ENCODE data around the gene MRAP2.
"Not testable (repeated sequence)": the region's sequence is repeated elsewhere in the genome, so short reads cannot be mapped to it uniquely, and the experiment has no call there.

The MRAP2 gene

DNA sequence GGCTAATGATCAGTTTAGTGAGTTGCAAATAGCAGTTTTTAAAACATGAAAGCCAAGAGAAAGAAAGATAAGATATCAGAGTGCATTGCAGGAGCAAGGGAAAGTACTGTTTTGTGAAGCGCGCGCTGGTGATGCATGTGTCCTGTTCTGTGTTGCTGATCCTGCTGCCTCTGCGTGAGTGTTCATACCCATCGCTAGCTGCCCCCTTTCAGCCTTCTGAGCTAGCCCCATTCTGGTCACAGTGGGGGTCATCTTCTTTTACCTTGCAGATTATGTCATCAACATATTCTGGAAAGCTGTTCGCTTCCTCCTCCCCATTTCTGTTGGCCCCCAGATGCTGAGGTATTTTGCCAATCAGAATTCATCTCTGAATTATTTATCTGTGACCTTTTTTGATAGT, 1.9 kb downstream of the MRAP2 start:
- no peak for DNase-seq

DNA sequence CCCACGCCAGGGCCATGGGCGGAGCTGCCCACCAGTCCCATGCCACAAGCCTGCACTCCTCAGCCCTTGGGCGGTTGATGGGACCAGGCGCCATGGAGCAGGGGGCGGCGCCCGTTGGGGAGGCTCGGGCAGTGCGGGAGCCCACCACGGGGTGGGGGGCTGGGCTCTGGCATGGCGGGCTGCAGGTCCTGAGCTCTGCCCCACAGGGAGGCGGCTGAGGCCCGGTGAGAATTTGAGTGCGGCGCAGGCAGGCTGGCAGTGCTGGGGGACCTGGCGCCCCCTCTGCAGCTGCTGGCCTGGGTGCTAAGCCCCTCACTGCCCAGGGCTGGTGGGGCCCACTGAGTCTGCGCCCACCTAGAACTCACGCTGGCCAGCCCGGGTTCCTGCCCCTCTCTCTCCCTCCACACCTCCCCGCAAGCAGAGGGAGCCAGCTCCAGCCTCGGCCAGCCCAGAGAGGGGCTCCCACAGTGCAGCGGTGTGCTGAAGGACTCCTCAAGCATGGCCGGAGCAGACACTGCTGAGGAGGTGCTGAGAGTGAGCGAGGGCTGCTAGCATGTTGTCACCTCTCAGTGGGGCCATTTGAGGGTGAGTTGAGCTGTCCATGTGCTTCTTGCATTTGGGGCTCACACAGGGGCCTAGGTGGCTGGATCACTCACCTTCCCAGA, 4.0 kb downstream of the MRAP2 start:
- DNase-seq, result no peak

DNA sequence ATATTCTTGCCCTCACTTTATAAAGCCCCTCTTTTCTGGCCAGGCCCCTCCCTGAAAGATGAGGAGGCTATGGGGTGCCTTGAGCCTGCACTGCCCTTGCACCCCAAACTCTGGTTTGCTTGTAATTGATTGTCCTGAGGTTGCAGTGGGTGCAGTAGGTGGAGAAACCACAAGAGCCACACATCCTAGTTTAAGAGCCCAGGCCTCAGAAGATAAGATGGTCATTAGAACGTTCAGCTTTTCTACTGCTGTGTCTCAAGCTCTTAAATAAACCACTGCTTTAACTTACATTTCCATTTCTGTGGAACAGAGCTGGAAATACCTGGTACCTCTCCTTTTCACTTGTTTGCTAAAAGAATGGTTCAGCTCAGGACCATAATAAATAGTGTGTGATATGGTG, 9.0 kb downstream of the MRAP2 start:
- no peak for DNase-seq

DNA sequence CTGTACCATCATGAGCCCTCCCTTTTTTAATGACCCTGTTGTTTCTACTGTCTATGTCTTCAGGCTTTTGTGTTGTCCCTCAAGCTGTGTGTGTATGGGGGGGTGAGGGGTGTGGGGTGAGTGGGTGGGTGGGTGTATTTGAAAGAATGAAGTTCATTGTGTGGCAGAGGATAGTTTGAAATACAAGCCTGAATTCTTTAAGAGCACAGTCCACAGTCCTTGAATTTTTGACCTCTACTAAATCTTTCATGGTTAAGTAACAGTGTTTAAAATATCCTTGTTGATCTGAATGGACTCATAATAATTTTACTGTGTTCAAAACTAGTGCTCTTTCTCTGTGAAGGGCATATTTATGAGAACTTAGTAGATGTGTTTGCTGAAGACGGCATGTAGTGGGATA, 10.0 kb downstream of the MRAP2 start:
- no peak for DNase-seq

DNA sequence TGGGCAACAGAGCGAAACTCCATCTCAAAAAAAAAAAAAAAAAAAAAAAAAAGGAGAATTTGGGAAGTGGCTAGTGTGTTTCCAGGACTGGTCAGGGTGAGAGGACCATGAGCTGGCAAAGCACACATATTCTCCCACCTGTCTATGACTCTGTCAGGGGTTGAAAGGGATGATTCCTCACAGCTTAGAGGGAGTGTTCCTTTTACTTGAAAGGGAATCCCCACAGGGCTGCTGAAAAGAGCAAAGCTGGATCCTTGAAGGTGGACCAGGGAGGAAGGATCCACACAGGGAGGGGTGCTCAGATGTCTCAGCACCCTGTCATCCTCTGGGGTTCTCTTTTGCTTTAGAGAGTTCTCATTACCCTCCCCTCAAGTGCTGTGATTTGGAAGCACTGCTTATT, 13.2 kb downstream of the MRAP2 start:
- DNase-seq, result no peak

DNA sequence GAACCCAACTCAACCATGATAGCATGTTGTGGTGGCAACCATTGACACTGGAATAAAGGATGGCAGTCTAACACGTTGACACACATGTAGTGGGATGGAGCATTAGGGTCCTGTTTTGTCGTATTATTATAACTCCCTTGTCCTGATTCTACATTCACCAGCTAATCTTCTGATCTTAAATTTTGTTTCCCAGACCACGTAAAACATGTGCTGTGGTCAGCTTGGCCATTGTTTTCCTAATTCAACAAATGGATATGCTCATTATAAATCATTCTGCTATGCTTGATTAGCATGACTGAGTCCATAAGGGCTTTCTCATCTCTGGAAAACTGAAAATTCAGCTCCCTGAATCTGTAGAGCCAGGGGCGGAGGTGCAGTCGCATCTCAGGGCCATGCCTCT, 15.0 kb downstream of the MRAP2 start:
- no peak for DNase-seq

DNA sequence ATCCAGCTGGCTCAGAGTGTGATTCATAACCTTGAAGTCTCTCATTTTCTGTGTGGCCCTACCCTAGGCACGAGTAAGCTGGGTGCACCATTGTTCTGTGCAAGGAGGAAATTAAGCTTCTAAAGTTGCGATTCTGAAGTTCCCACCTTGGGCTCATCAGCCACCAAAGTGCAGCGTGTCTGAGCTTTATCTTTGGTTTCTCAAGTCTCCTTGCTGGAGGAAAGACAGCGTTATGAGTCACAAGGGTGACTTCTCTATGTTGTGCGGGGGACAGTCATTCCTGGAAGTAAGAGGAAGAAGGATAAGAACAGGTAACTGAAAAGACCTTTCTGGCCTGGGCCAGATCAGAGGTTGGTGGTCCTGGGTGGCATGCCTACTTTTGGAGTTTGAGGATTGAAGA, 16.8 kb downstream of the MRAP2 start:
- DNase-seq, result no peak

DNA sequence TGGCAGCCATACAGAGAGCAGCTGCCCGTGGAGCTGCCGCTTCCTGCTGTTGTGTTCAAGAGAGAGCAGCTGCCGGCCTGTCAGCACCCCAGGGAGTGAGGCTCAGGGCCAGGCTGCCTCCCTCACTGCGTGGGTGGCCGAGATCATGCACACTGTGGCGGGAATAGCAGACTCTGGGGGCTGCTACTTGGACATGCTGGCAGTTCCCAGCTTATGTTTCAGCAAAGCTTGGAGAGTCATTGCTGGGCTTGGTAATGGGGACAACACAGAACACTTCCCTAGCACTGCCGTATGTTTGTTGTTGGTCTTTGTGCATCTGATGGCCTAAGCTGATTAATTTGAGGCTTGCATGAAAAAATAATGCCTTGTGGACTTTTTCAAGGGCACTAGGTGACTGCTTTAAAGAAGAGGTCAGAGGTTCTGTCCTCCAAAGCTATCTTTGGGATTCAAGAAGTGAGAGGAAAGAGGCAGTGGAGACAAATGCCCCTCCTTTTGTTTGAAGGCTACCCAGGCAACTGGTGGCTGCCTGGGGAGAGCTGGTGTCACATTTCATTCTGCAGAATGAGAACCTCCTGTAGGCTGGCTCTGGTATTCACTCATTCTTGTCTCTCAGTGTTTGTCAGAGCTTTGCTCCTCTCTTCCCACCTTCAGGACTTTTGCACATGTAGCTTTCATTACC, 18.8 kb downstream of the MRAP2 start:
- peak; percentile 92 for DNase-seq

DNA sequence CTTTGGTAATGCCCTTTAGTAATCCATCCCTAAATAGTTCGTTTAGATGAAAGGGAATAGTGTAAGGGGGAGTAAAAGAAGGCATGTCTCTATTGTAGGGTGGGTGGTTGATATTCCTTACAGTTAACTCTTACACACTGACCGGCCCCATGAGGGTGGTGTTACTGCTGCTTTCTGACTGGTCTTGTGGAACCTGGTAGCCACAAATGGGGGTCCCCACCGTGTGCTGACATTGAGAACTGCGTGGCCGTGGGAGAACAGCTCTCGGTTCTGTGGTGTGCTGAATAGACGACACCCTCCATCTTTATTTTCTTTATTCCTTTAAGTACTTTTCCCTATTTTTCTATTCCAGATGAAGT, 19.3 kb downstream of the MRAP2 start:
- peak; percentile 27 for DNase-seq

DNA sequence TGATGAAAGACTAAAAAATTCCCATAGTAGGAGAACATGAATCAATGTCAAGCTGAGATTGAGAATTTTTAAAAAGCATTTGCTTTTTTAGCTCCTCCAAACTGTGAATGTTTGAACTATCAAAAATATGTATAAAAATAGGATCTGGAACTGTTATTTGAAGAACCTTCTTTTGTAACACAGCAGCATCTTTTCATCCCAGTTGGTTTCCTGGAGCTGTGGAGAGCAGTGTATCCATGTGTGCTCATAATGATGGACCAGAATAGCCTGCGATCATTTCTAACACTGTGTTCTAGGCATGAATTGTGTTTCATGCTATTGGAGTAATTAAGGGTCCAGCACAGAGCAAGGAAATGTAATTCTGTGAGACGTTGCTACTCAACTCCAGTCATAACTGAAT, 22.1 kb downstream of the MRAP2 start:
- DNase-seq, result no peak

DNA sequence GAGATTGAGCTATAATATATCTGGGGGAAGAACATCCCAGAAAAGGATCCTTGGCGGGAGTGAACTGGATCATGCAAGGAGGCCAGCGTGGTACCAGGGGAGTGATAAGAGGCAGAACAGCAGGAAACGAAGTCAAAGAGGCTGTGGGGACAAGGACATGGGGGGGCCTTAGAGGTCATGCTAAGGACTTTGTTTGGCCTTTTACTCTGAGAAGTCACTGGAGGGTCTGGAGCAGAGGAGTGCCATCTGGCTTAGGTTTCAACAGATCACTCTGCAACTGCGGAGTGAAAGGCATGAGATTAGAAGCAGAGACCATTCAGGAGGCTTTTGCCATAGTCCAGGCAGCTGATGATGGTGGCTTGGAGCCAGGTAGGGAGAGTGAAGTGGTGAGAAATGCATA, 24.3 kb downstream of the MRAP2 start:
- DNase-seq, result no peak

DNA sequence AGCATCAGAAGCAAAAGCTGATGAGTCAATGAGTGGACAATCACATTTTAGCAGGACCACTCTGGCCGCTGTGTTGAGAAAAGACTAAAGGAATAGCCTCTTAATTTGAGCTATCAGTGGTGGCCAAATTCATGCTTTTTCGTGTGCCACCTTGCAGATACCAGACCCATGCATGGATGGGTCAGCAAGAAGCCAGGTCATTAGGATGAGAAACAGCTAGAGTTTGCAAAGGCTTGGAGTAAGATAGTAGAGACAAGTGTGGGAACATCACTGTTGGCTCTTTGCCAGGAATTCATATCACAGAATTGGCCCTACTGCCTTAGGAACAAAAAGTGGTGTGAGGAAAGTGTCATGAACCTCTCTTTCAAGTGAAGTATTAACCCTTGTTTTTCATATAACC, 25.5 kb downstream of the MRAP2 start:
- DNase-seq, result no peak

DNA sequence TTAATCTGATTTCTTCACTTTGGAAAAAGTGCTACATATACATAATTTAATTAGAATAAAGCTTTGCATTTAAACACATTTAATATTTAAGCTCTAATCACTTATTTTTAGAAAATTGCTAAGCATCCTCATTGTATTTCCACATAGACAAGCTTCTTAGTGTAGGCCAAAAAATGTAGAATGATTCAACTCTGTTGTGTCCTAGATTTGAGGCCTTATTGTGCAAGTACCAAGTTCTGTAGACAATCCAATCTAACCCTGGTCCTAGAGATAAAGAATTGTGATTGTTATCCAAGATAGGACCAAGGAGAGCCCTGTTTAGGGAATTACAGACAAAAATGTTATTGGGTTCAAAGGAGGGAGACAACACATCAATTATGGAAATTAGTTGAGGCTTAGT, 27.6 kb downstream of the MRAP2 start:
- no peak for DNase-seq

DNA sequence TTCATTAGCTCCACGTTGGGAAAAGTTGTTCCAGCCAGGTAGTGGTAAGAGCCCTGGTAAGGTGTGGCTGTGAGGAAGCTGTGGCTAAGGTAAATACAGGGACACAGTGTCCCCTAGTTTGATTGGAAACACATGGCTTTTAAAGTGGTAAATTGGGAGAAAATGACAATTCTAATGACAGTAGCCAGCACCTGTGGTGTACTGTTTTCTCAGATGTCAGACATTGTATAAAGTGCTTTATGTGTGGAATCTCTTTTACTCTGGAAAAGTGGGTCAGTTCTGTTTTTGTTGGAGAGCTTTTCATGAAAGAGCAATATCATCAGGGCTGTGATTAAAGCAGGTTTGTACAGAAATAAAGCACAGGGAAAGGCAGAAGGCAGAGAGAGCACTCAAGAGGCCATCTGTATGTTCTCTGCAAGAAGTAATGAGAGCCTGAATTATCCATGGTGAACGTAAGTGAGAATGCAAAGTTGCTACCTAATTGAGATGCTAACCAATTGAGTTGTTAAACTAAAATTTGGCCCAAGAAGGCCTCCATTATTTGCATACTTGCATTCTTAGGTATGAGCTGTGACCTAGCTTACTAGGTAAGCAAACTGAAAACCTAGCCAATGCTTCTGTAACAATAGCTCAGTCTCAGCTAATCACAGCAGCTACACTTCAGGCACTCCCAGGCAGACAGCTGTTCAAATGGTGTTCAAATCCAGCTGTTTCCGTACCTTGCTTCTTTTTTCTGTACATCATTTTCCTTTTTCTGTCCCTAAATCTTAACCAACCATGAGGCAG, 28.2 kb downstream of the MRAP2 start:
- DNase-seq, result peak; percentile 21

DNA sequence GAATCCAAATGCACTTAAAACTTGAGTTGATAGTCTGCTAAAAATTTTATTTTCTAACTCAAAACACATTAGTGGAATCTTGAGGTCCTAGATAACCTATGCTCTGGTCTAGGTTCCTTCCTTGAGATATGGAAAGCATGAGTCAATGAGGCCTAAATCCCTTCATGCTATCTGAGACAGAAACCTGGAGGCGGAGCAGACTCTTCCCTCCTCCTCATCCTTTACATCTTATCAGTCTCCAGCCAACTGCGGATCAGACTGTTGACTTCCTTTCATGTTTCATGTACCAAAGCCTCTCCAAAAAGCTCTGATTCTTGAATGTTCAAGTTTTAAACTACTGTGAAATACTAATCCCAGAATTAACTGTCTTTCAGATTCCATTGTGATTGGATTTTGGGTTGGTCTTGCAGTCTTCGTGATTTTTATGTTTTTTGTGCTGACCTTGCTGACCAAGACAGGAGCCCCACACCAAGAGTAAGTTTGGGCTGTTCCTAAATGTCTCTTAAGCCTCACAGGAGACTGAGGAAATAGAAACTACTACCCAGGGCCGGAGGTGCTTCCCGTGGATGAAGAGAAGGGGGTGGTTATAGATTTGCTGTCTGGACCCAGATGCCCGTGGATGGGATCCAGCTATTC, 29.1 kb downstream of the MRAP2 start:
- no peak for DNase-seq

DNA sequence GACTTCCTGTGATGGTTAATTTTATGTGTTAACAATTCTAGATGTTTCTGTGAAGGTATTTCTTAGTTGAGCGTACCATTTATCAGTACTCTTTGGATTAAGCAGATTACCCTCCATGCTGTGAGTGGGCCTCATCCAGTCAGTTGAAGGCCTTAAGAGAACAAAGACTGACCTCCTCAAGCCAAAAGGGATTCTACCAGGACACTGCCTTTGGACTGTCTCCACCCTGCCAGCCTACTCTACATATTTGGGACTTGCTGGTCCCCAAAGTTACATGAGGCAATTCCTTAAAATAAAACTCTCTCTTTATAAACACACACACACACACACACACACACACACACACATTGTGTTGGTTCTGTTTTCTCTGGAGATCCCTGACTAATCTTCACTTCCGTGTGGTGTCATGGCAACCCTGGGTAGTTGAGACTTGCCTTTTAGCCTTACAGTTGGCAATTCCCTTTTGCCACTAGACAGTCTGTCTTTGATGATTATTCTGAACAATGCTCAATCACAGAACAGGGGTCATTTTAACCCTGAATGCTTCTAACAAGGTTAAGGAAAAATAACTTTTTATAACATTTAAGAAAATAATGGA, 32.2 kb downstream of the MRAP2 start:
- peak; percentile 6 for DNase-seq

DNA sequence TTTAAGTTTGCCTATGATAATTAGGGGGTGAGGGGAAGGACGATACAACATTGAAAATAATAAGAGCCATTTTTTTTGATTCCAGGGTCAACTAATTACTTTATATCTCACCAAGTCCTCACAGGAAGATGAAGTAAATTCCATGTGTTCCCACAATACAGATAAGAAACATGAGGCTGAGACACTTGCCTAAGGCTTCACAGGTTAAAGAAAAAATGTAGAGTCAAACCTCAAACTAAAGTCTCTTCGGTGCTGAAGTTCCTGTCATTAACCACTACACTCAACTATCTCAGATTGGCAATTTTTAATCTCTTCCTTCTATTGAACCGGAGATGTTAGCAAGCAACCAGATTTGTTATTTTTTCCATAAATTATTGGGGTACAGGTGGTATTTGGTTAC, 33.0 kb downstream of the MRAP2 start:
- DNase-seq, result no peak

DNA sequence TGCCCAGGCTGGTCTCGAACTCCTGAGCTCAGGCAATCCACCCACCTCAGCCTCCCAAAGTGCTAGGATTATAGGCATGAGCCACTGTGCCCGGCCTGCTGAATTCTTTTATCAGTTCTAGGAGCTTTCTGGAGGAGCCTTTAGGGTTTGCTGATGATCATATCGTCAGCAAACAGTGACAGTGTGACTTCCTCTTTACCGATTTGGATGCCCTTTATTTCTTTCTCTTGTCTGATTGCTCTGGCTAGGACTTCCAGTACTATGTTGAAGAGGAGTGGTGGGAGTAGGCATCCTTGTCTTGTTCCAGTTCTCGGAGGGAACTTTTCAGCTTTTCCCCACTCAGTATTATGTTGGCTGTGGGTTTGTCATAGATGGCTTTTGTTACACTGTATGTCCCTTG, 35.3 kb downstream of the MRAP2 start:
- not testable (repeated sequence) for DNase-seq

DNA sequence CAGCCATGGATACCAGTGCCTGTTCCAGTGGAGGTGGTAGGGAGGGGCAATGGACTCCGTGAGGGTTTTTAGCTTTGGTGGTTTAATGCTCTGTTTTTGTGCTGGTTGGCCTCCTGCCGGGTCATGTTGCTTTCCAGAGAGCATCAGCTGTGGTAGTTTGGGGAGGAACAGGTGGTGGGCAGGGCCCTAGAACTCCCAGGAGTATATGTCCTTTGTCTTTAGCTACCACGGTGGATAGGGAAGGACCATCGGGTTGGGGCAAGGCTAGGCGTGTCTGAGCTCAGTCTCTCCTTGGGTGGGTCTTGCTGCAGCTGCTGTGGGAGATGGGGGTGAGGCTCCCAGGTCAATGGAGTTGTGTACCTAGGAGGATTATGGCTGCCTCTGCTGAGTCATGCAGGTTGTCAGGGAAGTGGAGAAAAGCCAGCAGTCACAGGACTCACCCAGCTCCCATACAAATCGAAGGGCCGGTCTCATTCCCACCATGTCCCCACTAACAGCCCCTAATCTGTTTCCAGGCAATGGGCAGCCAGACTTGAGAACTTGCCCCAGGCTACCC, 38.9 kb downstream of the MRAP2 start:
- no peak for DNase-seq

DNA sequence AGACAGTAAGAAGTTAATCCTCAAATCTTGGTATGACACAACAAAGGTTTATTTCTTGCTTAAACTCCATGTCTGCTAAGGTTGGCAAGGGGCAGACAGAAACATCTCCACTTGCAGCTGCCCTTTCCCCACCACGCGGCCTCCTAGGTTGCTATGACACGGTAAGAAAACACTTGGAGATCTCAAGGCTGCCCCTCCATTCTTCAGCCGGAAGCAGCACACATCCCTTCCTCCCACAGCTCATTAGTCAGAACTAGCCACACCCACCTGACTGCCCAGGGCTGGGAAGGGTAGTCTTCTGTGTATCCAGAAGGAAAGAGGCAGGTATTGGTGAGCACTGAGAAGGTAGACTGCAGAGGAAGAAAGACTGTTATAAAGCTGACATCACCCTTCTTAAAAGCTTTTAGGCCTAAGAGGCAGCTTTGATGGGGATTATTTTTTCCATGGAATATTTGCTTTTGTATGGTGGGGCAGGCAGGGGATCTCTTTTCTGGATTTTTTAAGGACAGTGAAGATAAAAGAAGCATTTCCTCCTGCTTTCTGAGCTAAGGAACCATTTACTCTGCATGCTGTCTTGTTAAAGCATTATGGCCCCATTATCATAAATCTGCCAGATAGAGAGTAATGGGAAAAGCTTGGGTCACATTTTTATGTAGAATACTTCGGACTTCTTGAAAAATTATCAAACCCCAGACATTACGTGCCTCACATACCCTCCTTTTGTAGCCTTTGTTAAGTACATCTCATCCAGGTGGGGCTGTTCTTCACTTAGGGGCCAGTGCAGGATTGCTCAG, 41.6 kb downstream of the MRAP2 start:
- DNase-seq, result no peak

DNA sequence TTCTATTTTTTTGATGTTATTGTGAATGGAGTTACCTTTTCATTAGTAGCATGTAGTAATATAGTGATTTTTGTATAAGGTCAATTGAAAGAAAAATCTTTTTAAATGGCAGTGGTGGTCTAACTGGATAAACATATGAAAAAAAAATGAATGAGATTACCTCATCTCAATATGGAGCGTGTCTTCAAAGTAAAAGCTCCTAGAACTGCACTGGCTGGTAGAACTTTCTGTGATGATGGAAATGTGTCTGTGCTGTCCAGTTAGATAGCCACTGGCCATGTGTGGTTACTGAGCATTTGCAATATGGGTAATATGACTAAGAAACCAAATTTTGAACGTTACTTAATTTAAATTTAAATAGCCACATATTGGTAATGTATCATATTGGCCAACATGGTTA, 44.1 kb downstream of the MRAP2 start:
- DNase-seq, result no peak

DNA sequence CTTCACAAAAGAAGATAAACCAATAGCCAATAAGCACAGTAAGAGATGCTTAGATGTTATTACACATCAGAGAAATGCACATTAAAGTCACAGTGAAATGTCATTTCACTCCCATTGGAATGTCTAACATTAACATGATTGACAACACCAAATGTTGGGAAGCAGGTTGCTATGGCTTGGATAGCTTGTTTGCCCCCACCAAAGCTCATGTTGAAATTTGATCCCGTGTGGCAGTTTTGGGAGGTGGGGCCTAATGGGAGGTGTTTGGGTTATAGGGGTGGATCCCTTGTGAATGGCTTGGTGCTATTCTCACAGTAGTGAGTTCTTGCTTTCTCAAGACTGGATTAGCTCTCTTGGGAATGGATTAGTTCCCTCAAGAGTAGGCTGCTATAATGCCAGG, 44.8 kb downstream of the MRAP2 start:
- no peak for DNase-seq

Measured in COR-L47 (cell line).